Pancreas (tissue), 10 donors: Measurements from ENCODE around the gene FUZ. TPM values are rescaled to one million over a fixed set of nuclear protein-coding genes. Genes with fewer than 3 reads are reported as not detected.
A peak's percentile ranks its signal among the peaks of the same experiment; 100 is the strongest.

Source experiments
- ATAC-seq, 4 donors: fragments of 200-7000 bp; cut with Tn5 transposase; one replicate each; pipeline versions ENCODE4 v1.8.0 to v1.9.1; 2020; ENCODE audit warnings: mild to moderate bottlenecking in 4 of 4, moderate library complexity in 4 of 4
- DNase-seq, 6 donors: peaks; one replicate each; pipeline ENCODE4 v3.0.0-alpha.2; 2020
- FAIRE-seq: peaks from 2 replicates; lab custom pipeline; 2012; peaks lifted over from hg19 to GRCh38; lab: Jason Lieb, UNC
- H3K27ac ChIP-seq, 4 donors: fragments of 200-600 bp; sonication (generic); 1 replicate in 3 of 4; 2 replicates in 1 of 4; pipeline versions ENCODE4 v1.5.0 to v1.8.0; 2020
- H3K27me3 ChIP-seq, 4 donors: fragments of 200-600 bp; one replicate each; pipeline ENCODE4 v1.8.0; 2021
- H3K36me3 ChIP-seq, 3 donors: fragments of 200-600 bp; sonication (generic) in 1 of 3; one replicate each; pipeline versions ENCODE4 v1.5.0 to v1.8.0; 2020 to 2021
- H3K4me1 ChIP-seq, 3 donors: fragments of 200-600 bp; one replicate each; pipeline ENCODE4 v1.8.0; 2021
- H3K4me3 ChIP-seq, 4 donors: fragments of 200-600 bp; sonication (generic) in 2 of 4; one replicate each; pipeline versions ENCODE4 v1.5.0 to v1.8.0; 2020 to 2021
- H3K9me3 ChIP-seq, 4 donors: fragments of 200-600 bp; one replicate each; pipeline ENCODE4 v1.8.0; 2021
- WGBS, 2 donors: extraction: QIAGEN DNeasy Blood & Tissue Kit; methylation state at CpG; one replicate each; pipeline ENCODE4 v1.1.7; 2013; 5-methylcytosine and 5-hydroxymethylcytosine counted together
- intact Hi-C, 3 donors: fragments of 100-400 bp; cut with DNase I; formaldehyde crosslinking; loops; one replicate each; pipeline versions ENCODE4 v1.11.1 to v1.14.2; 2022
- polyA plus RNA-seq, 2 donors: library from polyadenylated mRNA; stranded (reverse); fragments of 200-250 nt; gene quantifications; one replicate each; pipeline ENCODE4 v1.2.3, GENCODE V29; 2013
- total RNA-seq, 6 donors: library from RNA; stranded (reverse); fragmentation: NEBNext Ultra II Directional in 4 of 6; extraction: Animal tissue kit (Norgen Biotek cat#: 25700) in 4 of 6; gene quantifications; one replicate each; pipeline versions ENCODE4 v1.2.1 to v1.2.4, GENCODE V29; 2021 to 2023
- TF ChIP-seq, protein P1 (sequence below), 4 donors: fragments of 200-600 bp; sonication (generic) in 3 of 4; IDR thresholded peaks; one replicate each; pipeline versions ENCODE4 v1.5.0 to v1.8.0; 2021; ENCODE audit warnings: antibody characterized with exemption in 4 of 4
- donor health status: healthy with polysubstance abuse.
- donor health status: DM: no; HTN: no; CAD: no; lungs with moderate emphysema.
- donor health status: DM: no; HTN: no; CAD: no.
- donor health status: control.
- donor health status: control.
- donor health status: Bipolar disorder and iron deficiency.
- donor health status: DM: yes; HTN: yes; CAD: no.
- donor health status: DM: no; HTN: no; CAD: no.
- donor health status: DM: no; HTN: no; CAD: no.
- donor health status: DM: yes; HTN: yes; CAD: no.

Gene FUZ
- total and polyA plus RNA-seq, 8 donors = 8.8 to 30.3 (median 15.6) TPM

DNA sequence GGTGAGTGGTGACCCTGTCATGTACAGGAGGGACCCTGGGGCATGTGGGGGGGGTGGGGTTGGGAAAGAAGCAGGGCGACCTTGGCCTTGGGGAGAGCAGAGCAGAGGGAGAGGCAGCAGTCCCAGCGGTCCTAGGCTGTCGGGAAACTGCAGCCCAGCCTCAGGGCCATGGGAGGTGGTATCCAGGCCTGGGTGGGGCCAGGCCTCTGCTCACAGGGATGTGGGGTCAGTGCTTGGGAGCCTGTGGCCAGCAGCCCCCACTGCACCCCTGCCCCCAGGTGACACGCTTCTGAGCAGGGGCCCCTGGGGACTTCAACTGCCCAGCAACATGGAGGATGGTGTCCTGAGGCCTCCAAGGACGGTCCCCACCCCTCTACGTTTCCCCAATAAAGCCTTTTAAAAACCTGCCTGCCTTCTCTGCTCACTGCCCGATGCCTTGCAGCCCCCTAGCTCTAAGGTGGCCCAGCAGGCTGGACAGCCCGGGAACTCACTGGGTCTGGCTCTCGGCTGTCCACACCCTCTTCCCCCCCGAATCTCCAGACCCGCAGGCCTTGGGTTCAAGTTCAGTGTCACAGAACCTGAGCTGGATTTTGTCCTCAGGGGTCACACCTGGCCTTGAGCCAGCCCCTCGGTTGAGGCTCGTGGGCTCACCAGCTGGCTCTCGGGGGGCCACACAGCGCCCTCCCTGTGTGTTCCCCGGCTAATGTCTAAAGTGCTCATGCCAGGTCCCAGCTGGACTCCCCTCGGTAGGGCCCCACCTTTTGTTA, 47.4 kb upstream of the FUZ start:
- ATAC-seq (no peak), DNase-seq (peak in 1 of 6 donors; percentile 55), FAIRE-seq (no peak)
- H3K36me3 ChIP-seq = peaks cover 0 to 37% (median 10%) of the 10 kb centered on the region in 3 donors
- H3K27ac ChIP-seq = no peak overlapping the region
- no peaks in the 10 kb centered on the region for H3K27me3 ChIP-seq
- H3K9me3 ChIP-seq = no peaks in the 10 kb centered on the region
- peaks cover 0 to 7% (median 7%) of the 10 kb centered on the region in 3 donors for H3K4me1 ChIP-seq
- TF ChIP-seq, protein P1, sequence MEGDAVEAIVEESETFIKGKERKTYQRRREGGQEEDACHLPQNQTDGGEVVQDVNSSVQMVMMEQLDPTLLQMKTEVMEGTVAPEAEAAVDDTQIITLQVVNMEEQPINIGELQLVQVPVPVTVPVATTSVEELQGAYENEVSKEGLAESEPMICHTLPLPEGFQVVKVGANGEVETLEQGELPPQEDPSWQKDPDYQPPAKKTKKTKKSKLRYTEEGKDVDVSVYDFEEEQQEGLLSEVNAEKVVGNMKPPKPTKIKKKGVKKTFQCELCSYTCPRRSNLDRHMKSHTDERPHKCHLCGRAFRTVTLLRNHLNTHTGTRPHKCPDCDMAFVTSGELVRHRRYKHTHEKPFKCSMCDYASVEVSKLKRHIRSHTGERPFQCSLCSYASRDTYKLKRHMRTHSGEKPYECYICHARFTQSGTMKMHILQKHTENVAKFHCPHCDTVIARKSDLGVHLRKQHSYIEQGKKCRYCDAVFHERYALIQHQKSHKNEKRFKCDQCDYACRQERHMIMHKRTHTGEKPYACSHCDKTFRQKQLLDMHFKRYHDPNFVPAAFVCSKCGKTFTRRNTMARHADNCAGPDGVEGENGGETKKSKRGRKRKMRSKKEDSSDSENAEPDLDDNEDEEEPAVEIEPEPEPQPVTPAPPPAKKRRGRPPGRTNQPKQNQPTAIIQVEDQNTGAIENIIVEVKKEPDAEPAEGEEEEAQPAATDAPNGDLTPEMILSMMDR (IDR thresholded peaks at IDR 0.05) = no peak
- WGBS, 2 donors = 71 to 72% methylated on average over 17 of the region's 17 CpGs
- intact Hi-C loops = no loop called here
- no peak overlapping the region for H3K4me3 ChIP-seq

DNA sequence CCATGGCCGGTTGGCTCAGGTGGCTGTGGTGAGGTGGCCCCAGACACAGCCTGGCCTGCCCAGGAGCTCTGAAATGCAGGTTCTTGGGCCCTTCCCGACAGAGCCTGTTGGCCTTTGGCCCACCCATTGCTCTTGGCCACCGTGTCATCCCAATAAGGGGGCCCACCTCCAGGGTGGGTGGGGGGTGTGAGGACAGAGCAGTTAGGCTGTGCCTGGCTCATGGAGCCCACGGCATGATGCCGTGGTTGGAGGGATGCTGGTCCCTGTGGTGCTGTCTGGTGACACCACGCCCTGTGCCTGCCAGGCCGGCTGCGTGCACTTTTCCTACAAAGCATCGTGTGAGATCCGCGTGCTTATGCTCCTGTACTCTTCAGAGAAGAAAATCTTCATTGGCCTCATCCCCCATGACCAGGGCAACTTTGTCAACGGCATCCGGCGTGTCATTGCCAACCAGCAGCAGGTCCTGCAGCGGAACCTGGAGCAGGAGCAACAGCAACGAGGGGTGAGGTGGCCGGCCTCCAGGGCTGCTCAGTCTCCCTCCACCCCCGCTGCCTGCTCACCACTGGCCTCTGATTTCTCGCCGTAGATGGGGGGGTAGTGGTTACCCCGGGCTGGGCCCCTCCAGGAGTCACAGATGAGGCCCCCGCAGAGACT, 46.7 kb upstream of the FUZ start:
- Histone ChIP-seq H3K27me3 (no peaks in the 10 kb centered on the region), H3K4me3 (no peak overlapping the region), H3K9me3 (no peaks in the 10 kb centered on the region), H3K27ac (no peak overlapping the region), H3K36me3 (peaks cover 0 to 42% (median 10%) of the 10 kb centered on the region in 3 donors), H3K4me1 (peaks cover 0 to under 1% (median 0%) of the 10 kb centered on the region in 3 donors)
- DNase-seq = peak in 1 of 6 donors; percentile 42
- no peak for FAIRE-seq
- intact Hi-C loops = no loop called here
- 84 to 86% methylated on average over 22 of the region's 22 CpGs for WGBS, 2 donors
- TF ChIP-seq, protein P1 (IDR thresholded peaks at IDR 0.05) = no peak
- no peak for ATAC-seq

DNA sequence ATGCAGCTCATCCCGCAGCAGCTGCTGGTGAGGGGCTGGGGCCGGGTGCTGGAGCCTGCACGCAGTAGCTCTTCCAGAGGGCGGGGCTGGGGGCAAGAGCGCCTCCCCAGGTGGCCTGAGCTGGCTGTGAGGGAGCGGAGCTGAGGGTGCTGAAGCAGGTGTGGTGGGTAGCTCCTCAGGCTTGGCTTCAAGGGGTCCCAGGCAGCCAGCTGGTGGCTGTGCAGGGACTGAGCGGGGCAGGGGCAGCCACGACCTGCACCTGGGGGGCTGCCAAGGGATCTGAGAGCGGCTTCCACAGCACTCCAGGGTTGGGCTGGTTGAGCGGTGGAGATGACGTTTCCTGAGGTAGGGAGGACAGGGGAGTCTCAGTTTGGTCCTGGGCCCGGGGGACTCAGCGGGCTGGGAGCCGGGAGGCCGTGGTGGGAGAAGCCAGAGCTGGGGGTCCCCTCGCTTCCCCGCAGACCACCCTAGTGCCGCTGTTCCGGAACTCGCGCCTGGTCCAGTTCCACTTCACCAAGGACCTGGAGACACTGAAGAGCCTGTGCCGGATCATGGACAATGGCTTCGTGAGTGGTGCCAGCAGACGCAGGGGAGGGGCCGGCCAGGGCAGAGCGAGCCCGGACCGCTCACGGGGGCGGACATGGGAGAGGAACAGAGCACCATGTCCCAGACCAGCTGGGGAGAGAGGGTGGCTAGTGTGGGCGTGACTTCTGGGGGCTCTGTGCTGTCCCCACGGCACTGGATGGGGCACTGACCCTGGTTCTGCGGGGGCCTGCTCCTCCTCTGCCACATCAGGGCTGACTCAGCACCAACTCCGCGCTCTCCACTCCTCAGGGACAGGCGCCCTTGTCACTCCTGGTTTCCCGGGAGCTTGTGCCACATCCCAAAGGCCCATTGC, 45.2 kb upstream of the FUZ start:
- FAIRE-seq (no peak), DNase-seq (peak in 2 of 6 donors; percentile 47 to 84), ATAC-seq (peak in 1 of 4 donors; percentile 0)
- TF ChIP-seq, protein P1 (IDR thresholded peaks at IDR 0.05) = no peak
- 91% methylated on average over 34 to 37 of the region's 37 CpGs for WGBS, 2 donors
- Histone ChIP-seq H3K27me3 (no peaks in the 10 kb centered on the region), H3K4me1 (no peaks in the 10 kb centered on the region), H3K4me3 (no peak overlapping the region), H3K36me3 (peaks cover 0 to 38% (median 10%) of the 10 kb centered on the region in 3 donors), H3K27ac (no peak overlapping the region), H3K9me3 (no peaks in the 10 kb centered on the region)
- intact Hi-C loops = no loop called here

DNA sequence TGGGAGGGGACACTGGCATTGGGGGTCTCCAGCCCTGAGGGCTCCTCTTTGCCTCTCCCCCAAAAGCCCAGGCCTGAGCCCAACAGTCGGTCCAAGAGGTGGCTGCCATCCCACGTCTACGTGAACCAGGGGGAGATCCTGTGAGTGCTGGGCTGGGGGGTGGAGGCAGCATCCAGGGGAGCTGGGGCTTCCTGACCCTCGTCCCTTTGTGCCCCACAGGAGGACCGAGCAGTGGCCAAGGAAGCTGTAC, 44.7 kb upstream of the FUZ start:
- WGBS, 2 donors = 88 to 94% methylated on average over 5 of the region's 5 CpGs
- H3K4me3 ChIP-seq = no peak overlapping the region
- DNase-seq = no peak
- FAIRE-seq = no peak
- no peak for ATAC-seq
- intact Hi-C loops = no loop called here
- H3K36me3 ChIP-seq = peaks cover 0 to 38% (median 10%) of the 10 kb centered on the region in 3 donors
- H3K27ac ChIP-seq = no peak overlapping the region
- H3K4me1 ChIP-seq = peaks cover 0 to under 1% (median 0%) of the 10 kb centered on the region in 3 donors
- no peaks in the 10 kb centered on the region for H3K27me3 ChIP-seq
- TF ChIP-seq, protein P1 (IDR thresholded peaks at IDR 0.05) = no peak
- H3K9me3 ChIP-seq = no peaks in the 10 kb centered on the region
